ENCODE results near the gene EPB41. TPM values are rescaled to one million over a fixed set of nuclear protein-coding genes. Genes with fewer than 3 reads are reported as not detected.

Gene EPB41
- total and polyA plus RNA-seq, 2 of the 4 experiments (the other 2 are of a cell fraction): 4.6 to 10.0 TPM

DNA sequence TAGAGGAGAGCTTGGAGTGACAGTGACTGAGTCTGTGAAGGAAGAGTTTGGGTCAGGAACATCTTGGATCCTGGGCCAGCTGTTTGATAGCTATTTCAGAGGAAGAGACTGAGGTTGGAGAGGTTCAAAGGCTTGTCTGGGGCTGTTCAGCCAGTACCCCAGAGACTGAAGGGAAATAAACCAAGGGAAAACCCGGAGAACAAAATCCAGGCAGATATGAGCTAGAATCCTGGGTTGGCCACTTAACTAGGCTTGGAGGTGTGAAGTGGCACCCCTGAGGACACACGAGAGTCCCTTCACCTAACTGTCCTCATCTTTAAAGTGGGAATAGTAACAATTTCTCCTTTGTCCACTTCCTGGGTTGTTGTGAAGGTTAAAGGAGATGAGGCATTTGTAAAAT, 23.1 kb upstream of the EPB41 start:
- H2AK9ac ChIP-seq (replicated peaks; ENCODE audit: low read depth, low read length, poor library complexity): no peak overlapping the region
- no peaks in the 10 kb centered on the region for H3K36me3 ChIP-seq (ENCODE audit: control insufficient read depth, insufficient read depth, low read length)
- no peak overlapping the region for H3K4me2 ChIP-seq (ENCODE audit: low read depth, low read length)
- 0 out of 2 replicates have a peak, but pooled peaks cover 4% of the 10 kb centered on the region for H3K9me1 ChIP-seq (ENCODE audit: insufficient read depth, low read length)
- H3K27me3 ChIP-seq (ENCODE audit: control insufficient read depth, insufficient read depth, low read length): peaks cover 8% of the 10 kb centered on the region
- no peak overlapping the region for H2BK15ac ChIP-seq (ENCODE audit: low read depth, low read length)
- no peak overlapping the region for H3K27ac ChIP-seq (ENCODE audit: insufficient read depth, low read length)
- in situ Hi-C loops (cut with MboI; ENCODE audit: low sequenced_read_pairs): loop anchor here (10.0 kb wide), 1 partner anchor 1814 kb away; no protein-coding TSS in a partner anchor
- no peak overlapping the region for H2BK120ac ChIP-seq (ENCODE audit: low read depth, low read length)
- ChIA-PET POLR2A (ENCODE audit: unreplicated experiment) (no interaction called here), CTCF (interaction anchor here (0.7 to 1.0 kb wide), 2 partner anchors 61 to 311 kb away, joined by 3 to 6 read pairs; no protein-coding TSS in a partner anchor)
- no peak overlapping the region for H2AFZ ChIP-seq (replicated peaks; ENCODE audit: low read length, poor library complexity)
- H3K4me3 ChIP-seq (ENCODE audit: insufficient read depth, low read depth, low read length): no peak overlapping the region
- no peak overlapping the region for H3K4ac ChIP-seq (ENCODE audit: low read depth, low read length)
- no peak overlapping the region for H2BK20ac ChIP-seq (ENCODE audit: low read depth, low read length)
- TF ChIP-seq FOS (IDR thresholded peaks at IDR 0.05; ENCODE audit: low read depth, low read length) (no peak), RCOR1 (IDR thresholded peaks at IDR 0.05; ENCODE audit: insufficient replicate concordance, low read length) (no peak), RAD21 (IDR thresholded peaks at IDR 0.05; ENCODE audit: low read length) (no peak), MXI1 (IDR thresholded peaks at IDR 0.05; ENCODE audit: borderline replicate concordance, low read depth, low read length) (no peak), CHD1 (IDR thresholded peaks at IDR 0.05; ENCODE audit: low read depth, low read length) (no peak), BHLHE40 (IDR thresholded peaks at IDR 0.05; ENCODE audit: low read depth, low read length) (no peak), NFE2L2 (IDR thresholded peaks at IDR 0.05; ENCODE audit: low read depth, low read length) (no peak)
- TF ChIP-seq, protein P1, sequence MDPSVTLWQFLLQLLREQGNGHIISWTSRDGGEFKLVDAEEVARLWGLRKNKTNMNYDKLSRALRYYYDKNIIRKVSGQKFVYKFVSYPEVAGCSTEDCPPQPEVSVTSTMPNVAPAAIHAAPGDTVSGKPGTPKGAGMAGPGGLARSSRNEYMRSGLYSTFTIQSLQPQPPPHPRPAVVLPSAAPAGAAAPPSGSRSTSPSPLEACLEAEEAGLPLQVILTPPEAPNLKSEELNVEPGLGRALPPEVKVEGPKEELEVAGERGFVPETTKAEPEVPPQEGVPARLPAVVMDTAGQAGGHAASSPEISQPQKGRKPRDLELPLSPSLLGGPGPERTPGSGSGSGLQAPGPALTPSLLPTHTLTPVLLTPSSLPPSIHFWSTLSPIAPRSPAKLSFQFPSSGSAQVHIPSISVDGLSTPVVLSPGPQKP (IDR thresholded peaks at IDR 0.05; ENCODE audit: borderline replicate concordance, low read depth, low read length): no peak
- TF ChIP-seq, protein P2, sequence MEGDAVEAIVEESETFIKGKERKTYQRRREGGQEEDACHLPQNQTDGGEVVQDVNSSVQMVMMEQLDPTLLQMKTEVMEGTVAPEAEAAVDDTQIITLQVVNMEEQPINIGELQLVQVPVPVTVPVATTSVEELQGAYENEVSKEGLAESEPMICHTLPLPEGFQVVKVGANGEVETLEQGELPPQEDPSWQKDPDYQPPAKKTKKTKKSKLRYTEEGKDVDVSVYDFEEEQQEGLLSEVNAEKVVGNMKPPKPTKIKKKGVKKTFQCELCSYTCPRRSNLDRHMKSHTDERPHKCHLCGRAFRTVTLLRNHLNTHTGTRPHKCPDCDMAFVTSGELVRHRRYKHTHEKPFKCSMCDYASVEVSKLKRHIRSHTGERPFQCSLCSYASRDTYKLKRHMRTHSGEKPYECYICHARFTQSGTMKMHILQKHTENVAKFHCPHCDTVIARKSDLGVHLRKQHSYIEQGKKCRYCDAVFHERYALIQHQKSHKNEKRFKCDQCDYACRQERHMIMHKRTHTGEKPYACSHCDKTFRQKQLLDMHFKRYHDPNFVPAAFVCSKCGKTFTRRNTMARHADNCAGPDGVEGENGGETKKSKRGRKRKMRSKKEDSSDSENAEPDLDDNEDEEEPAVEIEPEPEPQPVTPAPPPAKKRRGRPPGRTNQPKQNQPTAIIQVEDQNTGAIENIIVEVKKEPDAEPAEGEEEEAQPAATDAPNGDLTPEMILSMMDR (conservative IDR thresholded peaks at IDR 0.05; ENCODE audit: low read depth, low read length): no peak
- TF ChIP-seq, protein P3, sequence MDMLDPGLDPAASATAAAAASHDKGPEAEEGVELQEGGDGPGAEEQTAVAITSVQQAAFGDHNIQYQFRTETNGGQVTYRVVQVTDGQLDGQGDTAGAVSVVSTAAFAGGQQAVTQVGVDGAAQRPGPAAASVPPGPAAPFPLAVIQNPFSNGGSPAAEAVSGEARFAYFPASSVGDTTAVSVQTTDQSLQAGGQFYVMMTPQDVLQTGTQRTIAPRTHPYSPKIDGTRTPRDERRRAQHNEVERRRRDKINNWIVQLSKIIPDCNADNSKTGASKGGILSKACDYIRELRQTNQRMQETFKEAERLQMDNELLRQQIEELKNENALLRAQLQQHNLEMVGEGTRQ (IDR thresholded peaks at IDR 0.05; ENCODE audit: low read depth, low read length): no peak
- WGBS, 2 experiments (ENCODE audit: extremely low coverage in 2 of 2, insufficient read length in 1 of 2): no CpG with 5 or more reads among the region's 2 CpGs
- dilution Hi-C loops (cut with HindIII; ENCODE audit: low sequenced_read_pairs, unreplicated experiment): no loop called here
- ATAC-seq (ENCODE audit: low read depth) (no peak), DNase-seq (no peak)
- no peaks in the 10 kb centered on the region for H3K79me1 ChIP-seq (ENCODE audit: low read depth in 1 of 2, low read length in 2 of 2)
- H4K20me1 ChIP-seq (ENCODE audit: insufficient read depth, low read length): no peaks in the 10 kb centered on the region
- H4K91ac ChIP-seq (ENCODE audit: insufficient read depth, low read depth, low read length): no peak overlapping the region
- H3K4me1 ChIP-seq (ENCODE audit: control insufficient read depth, insufficient read depth, low read length): peaks cover 4% of the 10 kb centered on the region; the same call in 1 of the 2 replicates
- no peak overlapping the region for H2BK5ac ChIP-seq (ENCODE audit: low read depth, low read length, poor library complexity, severe bottlenecking)
- no peak overlapping the region for H3K9ac ChIP-seq (ENCODE audit: low read depth, low read length)
- H4K5ac ChIP-seq (ENCODE audit: low read depth, low read length): no peak overlapping the region
- no peak overlapping the region for H3K18ac ChIP-seq (ENCODE audit: low read depth, low read length)
- BruUV-seq (replicated peaks): no TSS peak
- no peaks in the 10 kb centered on the region for H3K9me3 ChIP-seq (ENCODE audit: control insufficient read depth, insufficient read depth, low read length)
- H3K23ac ChIP-seq (ENCODE audit: low read depth, low read length): no peak overlapping the region
- H4K8ac ChIP-seq (ENCODE audit: low read depth in 2 of 2, low read length in 2 of 2): no peak overlapping the region
- intact Hi-C loops (cut with micrococcal nuclease): no loop called here
- no peak overlapping the region for H2AK5ac ChIP-seq (ENCODE audit: low read depth, low read length)
- no peak overlapping the region for H3K14ac ChIP-seq (replicated peaks; ENCODE audit: low read depth, low read length)
- no peak overlapping the region for H3K56ac ChIP-seq (ENCODE audit: extremely low read depth, insufficient read depth, low read length)

Measured in IMR-90 (cell line).